B cell (primary cell): ENCODE measurements around the gene FRMPD4.

ENCODE experiments used
- EZH2 ChIP-seq: IDR thresholded peaks from 2 replicates; pipeline ENCODE4 v1.6.1; 2012; ENCODE audit warnings: borderline replicate concordance, low read depth, mild to moderate bottlenecking, moderate library complexity, low read length; ENCODE audit not compliant: insufficient read depth, poor library complexity, severe bottlenecking
- TF ChIP-seq, protein P1 (sequence below): fragments of 200-600 bp; IDR thresholded peaks from one replicate; pipeline ENCODE4 v1.8.0; 2022; ENCODE audit warnings: antibody characterized with exemption, mild to moderate bottlenecking

DNA sequence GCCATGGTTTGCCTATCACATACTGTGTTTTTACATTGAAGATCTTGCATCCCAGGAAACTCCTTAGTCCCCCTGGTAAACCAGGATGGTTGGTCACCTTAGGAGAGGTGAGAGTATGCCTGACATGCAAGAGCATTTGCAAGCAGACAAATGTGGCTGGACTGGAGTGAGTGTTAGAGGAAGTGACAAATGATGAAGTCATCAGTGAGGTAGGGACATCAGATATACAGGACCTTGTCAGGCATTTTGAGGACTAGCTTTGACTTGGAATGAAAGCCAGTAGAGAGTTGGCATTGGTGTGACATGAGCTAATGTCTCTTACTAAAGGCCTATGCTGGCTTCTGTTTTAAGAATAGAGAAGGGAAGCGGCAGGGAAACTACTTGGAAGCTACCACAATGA is 124.9 kb downstream of the FRMPD4 start:
- TF ChIP-seq, protein P1, sequence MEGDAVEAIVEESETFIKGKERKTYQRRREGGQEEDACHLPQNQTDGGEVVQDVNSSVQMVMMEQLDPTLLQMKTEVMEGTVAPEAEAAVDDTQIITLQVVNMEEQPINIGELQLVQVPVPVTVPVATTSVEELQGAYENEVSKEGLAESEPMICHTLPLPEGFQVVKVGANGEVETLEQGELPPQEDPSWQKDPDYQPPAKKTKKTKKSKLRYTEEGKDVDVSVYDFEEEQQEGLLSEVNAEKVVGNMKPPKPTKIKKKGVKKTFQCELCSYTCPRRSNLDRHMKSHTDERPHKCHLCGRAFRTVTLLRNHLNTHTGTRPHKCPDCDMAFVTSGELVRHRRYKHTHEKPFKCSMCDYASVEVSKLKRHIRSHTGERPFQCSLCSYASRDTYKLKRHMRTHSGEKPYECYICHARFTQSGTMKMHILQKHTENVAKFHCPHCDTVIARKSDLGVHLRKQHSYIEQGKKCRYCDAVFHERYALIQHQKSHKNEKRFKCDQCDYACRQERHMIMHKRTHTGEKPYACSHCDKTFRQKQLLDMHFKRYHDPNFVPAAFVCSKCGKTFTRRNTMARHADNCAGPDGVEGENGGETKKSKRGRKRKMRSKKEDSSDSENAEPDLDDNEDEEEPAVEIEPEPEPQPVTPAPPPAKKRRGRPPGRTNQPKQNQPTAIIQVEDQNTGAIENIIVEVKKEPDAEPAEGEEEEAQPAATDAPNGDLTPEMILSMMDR = no peak
- TF ChIP-seq EZH2 = no peak
